Fibroblast of the conjunctiva (primary cell): Measurements from ENCODE around the gene GMPR.

Experiments
- DNase-seq: peaks from one replicate; pipeline ENCODE4 v3.0.0-alpha.2; 2010; ENCODE audit warnings: low read depth

GMPR gene

DNA sequence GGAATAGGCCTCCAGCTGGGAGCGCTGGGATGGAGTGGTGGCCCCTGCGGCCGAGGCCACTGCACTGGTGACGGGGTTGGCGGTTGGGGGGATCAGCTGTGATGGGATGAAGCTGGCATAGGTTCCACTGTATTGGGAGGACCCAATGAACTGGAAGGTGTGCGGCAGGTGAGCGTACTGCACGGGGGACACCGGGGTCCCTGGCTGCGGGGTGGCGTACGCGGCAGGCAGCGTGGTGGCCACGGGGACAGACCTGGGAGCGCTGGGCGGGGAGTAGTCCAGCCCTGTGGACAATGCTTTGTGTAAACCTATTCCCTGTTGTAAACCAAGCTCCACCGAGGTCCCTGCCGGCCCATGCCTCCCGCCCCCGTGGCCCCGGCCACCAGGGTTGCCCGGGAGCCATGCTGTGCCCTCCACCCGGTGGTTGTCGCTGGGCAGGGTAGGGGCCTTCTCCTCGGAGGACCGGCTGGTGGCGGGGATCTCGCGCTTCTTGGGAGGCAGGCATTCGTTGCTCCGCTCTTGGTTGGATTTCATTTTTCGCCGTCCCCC is 89.5 kb downstream of the GMPR start:
- DNase-seq, result no peak

DNA sequence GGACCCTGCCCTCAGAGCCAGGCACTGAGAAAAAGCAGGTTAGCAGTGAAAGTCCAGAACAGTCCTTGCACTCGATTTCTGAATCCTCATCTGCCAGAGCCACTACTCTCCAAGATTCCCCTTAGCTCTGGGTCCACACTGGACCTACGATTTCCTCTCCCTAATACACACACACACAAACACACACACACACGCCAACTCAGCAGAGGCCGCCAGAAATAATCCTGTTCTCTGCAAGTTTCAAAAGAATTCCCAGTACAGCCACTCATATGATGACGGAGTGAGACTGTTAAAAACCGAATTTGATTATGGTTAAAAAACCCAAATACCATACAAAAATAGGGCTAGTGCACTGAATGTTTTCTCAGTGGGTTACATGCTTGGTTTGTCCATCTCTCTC is 90.8 kb downstream of the GMPR start:
- DNase-seq, result no peak

GRCh38 chr6:16331384-16332174 is 93.2 kb downstream of the GMPR start:
- no peak for DNase-seq

- DNase-seq, result peak; percentile 67
Observed at GRCh38 chr6:16332175-16332542, 93.8 kb downstream of the GMPR start.

DNA sequence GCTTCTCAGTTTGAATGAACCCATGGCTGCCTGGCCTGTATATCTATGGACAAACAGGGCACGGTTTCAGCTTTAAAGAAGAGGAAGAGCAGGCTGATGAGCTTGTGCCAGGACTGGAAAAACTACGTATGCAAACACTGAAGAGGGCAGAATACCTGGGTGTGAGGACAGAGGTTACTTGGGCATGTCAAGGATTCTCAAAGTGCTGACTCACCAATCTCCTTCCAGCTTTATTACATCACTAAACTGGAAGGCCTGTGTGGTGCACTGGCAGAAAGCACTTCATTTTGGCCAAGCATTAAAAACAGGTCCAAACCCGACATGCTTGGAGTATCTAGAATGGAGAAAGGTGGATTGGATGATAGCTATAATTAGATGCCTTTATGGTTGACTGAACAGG is 95.2 kb downstream of the GMPR start:
- DNase-seq, result no peak

- DNase-seq, result peak; percentile 87
Observed at GRCh38 chr6:16334671-16335070, 96.3 kb downstream of the GMPR start.

DNA sequence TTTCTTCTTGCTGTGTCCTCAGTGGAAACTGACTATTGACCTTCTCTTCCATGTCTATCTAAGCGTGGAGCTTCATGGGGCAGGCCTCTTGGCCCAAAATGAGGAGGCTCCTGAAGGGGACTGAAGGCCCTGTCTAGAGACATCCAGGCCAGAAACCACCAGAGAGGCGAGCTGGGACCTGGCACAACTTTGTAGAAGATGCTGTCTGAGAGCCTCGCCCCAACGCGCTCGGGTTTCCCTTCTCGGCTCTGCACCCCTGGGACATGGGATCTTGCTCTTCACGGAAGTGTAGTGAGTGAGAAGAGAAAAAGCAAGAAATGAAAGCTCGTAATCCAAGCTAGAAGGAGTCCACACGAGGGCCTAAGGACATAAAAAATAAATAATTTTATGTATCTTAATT is 96.8 kb downstream of the GMPR start:
- no peak for DNase-seq

- no peak for DNase-seq
Observed at GRCh38 chr6:16336056-16336818, 97.8 kb downstream of the GMPR start.

GRCh38 chr6:16336911-16337294 is 98.5 kb downstream of the GMPR start:
- DNase-seq, result no peak

GRCh38 chr6:16337295-16337975 is 99.0 kb downstream of the GMPR start:
- peak; percentile 67 for DNase-seq

GRCh38 chr6:16338577-16339264 is 100.3 kb downstream of the GMPR start:
- peak; percentile 97 for DNase-seq

DNA sequence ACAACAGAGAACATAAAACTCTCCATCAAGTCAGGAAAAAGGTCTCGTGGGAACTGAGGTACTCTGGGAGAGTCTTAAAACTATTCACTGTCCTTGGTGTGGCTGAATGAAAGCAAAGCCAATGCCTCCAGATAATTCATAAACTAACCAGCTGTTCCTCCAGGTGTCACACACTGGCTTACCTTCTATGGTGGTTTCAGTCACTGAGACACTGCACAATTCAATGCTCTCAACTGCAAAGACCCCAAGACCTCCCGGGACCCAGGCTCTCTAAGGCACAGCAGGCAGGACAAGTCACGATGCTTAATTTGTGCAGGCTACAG is 100.8 kb downstream of the GMPR start:
- no peak for DNase-seq

DNA sequence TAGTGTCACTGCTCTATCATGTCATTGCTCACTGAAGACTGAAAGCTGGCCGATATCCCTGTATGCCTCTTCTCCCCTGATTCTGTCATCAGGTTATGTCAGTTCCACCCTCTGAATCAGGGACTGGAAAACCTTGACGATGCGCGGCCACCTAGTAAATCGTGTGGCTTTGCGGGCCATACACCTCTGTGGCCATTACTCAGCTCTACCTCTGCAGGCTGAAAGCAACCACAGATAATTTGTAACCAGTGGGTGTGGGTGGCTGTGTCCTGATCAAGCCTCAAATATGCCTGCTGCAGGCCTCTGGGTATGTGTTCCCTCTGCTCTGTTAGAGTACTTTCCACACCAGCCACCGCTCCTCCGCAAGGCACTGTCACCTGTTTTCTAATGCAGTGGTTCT is 105.2 kb downstream of the GMPR start:
- DNase-seq, result no peak

DNA sequence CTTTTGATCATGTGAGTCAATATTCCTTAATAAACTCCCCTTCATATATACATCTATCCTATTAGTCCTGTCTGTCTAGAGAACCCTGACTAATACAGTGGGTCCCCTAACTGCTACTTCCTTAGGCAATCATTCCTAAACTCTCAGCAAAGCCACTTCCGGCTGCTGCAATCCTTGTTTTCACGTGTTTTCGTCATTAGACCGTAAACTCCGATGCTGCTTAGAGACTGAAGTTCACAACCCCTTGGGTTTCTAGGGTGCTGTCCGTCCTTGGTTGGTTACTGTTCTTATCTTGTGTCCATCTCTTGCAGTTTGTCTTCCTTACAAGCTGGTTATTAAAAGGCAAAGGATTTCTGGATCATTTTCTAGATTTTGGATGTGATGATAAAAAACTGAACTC is 106.4 kb downstream of the GMPR start:
- no peak for DNase-seq
